GM19025 (cell line): ENCODE measurements around the gene HID1.

Source experiments
- ATAC-seq: cut with Tn5 transposase; IDR thresholded peaks from one replicate; pipeline ENCODE4 v1.9.1; 2021; ENCODE audit warnings: mild to moderate bottlenecking, low read depth, moderate library complexity; ENCODE audit not compliant: unreplicated experiment

Gene HID1

DNA sequence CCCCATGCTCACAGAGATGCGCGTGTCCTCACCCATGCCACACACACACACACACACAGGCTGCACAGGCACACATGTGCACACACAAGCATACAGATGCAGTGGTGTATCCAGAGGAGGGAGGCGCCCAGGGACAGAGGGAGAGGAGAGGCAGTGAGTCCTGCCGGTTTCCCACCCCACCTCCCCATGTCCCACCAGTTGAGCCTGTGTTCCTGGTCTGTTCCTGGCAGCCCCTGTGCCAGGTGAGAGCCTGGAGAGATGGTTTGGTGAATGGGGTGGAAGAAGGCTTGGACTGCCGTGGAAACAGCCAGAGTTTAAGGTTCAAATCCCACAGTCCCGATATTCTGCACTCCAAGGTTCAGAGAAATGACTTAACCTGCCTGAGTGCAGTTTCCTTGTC lies 68.9 kb downstream of the HID1 start:
- ATAC-seq: no peak

- ATAC-seq: no peak
These were observed 69.5 kb downstream of the HID1 start for GRCh38 chr17:74903034-74903433.

DNA sequence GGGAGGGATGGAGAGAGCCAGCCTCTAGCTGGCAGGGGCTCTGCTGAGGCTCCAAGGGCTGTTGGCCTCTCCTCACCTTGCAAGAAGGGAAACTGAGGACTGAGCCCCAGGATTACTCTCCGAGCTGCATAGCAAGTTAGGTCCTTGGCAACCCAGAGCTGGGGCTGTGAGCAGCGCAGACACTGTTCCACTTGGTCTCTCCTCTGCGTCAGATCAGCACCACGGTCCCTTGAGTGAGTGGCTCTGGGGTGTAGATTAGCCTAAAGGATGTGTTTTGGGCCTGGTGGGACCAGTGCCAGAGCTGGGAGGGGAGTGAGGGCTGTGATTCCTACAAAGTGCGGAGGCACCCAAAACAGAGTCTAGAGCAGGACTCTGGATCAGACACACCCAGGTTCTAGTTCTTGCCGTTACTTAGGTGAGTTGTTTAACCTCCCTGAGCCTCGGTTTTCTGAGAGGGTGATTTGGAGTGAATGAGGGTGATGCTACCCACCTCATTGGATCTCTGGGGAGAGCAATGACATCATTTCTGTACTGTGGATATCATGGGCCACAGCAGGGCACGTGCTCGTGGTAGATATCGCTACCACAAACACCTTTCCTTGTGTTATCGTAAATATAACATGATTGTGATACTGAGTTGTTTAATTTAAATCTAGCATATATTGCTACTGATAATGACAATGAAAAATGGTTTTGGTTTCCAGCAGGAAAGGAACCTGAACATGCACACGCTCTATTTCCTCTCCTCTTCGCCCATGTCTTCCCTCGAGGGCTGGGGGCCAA lies 71.0 kb downstream of the HID1 start:
- no peak for ATAC-seq
